ENCODE data around the gene DNAJC24.

DNA sequence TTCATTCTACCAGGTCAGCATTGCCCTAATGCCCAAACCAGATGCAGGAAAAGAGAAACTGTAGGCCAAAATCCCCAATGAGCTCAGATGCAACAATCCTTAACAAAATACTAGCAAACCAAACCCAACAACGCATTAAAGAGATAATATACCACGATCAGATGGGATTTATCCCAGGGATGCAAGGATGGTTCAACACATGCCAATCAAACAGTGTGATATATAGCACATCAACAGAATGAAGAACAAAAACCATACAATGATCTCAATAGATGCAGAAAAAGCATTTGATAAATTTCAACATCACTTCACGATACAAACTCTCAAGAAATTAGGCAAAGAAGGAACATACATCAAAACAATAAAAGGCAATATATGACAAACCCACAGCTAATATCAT is 94.8 kb downstream of the DNAJC24 start:
- TF ChIP-seq, protein P1, sequence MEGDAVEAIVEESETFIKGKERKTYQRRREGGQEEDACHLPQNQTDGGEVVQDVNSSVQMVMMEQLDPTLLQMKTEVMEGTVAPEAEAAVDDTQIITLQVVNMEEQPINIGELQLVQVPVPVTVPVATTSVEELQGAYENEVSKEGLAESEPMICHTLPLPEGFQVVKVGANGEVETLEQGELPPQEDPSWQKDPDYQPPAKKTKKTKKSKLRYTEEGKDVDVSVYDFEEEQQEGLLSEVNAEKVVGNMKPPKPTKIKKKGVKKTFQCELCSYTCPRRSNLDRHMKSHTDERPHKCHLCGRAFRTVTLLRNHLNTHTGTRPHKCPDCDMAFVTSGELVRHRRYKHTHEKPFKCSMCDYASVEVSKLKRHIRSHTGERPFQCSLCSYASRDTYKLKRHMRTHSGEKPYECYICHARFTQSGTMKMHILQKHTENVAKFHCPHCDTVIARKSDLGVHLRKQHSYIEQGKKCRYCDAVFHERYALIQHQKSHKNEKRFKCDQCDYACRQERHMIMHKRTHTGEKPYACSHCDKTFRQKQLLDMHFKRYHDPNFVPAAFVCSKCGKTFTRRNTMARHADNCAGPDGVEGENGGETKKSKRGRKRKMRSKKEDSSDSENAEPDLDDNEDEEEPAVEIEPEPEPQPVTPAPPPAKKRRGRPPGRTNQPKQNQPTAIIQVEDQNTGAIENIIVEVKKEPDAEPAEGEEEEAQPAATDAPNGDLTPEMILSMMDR (IDR thresholded peaks at IDR 0.05), result no peak
- TF ChIP-seq POLR2A (IDR thresholded peaks at IDR 0.05), result no peak
